Stimulated activated CD8-positive, alpha-beta memory T cell treated with anti-CD3 and anti-CD28 coated beads, Interleukin-7, amount 100 ng/mL, for 4 hours (primary cell): ENCODE data around the gene GPR55.

Experiments used
- DNase-seq, 2 donors: peaks; one replicate each; pipeline ENCODE4 v3.0.0-alpha.2; 2020; ENCODE audit warnings: low read depth in 2 of 2

The GPR55 gene

GRCh38 chr2:230866756-230867523 is 58.1 kb downstream of the GPR55 start:
- DNase-seq: peak in 1 of 2 donors; percentile 61

GRCh38 chr2:230865766-230866755 is 59.0 kb downstream of the GPR55 start:
- DNase-seq: peak in 1 of 2 donors; percentile 31

GRCh38 chr2:230865307-230865765 is 59.7 kb downstream of the GPR55 start:
- no peak for DNase-seq

GRCh38 chr2:230864605-230865306 is 60.3 kb downstream of the GPR55 start, which contains the start of gene ITM2C:
Gene ITM2C (plus strand): TSS chr2:230864942. CDS start chr2:230865026, 84 bp downstream.
- DNase-seq: peak in 1 of 2 donors; percentile 66

- DNase-seq: no peak
These were observed 60.9 kb downstream of the GPR55 start for GRCh38 chr2:230864122-230864604.

- no peak for DNase-seq
These were observed 61.5 kb downstream of the GPR55 start for GRCh38 chr2:230863442-230864121.

GRCh38 chr2:230863031-230863430 is 62.0 kb downstream of the GPR55 start:
- no peak for DNase-seq

GRCh38 chr2:230862292-230862691 is 62.8 kb downstream of the GPR55 start:
- no peak for DNase-seq

- DNase-seq: no peak
These were observed 63.3 kb downstream of the GPR55 start for GRCh38 chr2:230861552-230862255.
